SU-DHL-6 (cell line): ENCODE results near the gene SLC9C1.

Experiments used
- CTCF ChIP-seq: fragments of 200-600 bp; sonication (generic); IDR thresholded peaks from one replicate; pipeline ENCODE4 v1.5.1; 2017; ENCODE audit warnings: antibody characterized with exemption, mild to moderate bottlenecking, low read length, moderate library complexity; ENCODE audit not compliant: insufficient read depth, poor library complexity, severe bottlenecking
- EZH2phosphoT487 ChIP-seq: fragments of 200-600 bp; sonication (generic), shearing (Covaris generic); conservative IDR thresholded peaks from 2 replicates; pipeline ENCODE4 v1.6.1; 2018; ENCODE audit warnings: mild to moderate bottlenecking, antibody characterized with exemption, low read length, moderate library complexity, mixed read lengths

GRCh38 chr3:112197131-112197530 lies 96.9 kb downstream of the SLC9C1 start:
- no peak for TF ChIP-seq CTCF
- TF ChIP-seq EZH2phosphoT487: no peak
